NCI-H460 (cell line): Measurements from ENCODE around the gene MAD1L1. TPM values are rescaled to one million over a fixed set of nuclear protein-coding genes. Genes with fewer than 3 reads are reported as not detected.

Experiments used
- DNase-seq: peaks from one replicate; pipeline ENCODE4 v3.0.0-alpha.2; 2016; ENCODE audit warnings: low read depth; ENCODE audit errors: extremely low read depth
- total RNA-seq: library from RNA; depleted of rRNA; stranded (reverse); fragments of >200 nt; shearing (Covaris generic); gene quantifications from 2 replicates; pipeline ENCODE4 v1.2.3, GENCODE V29; 2014

The MAD1L1 gene
- total RNA-seq, 1 experiment from 2014 or later, result 25.9 TPM

DNA sequence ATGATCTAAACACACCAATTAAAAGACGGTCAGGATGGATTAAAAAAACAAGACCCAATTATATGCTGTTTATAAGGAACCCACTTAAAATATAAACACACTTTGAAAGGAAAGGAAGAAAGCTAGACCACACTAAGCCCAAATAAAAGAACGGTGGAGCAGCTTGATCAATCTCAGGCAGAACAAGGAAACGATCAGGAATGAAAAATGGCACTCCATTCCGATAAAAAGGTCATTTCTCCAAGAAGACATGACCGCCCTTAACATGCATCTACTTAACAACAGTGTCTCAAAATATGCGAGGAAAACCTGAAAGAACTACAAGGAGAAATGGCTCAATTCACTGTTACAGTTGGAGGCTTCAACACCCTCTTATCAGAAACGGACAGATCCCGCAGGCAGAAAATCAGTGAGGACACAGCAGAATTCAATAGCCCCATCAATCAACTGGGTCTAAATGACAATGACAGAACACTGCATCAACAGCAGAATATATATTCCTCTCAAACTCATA is 210.0 kb downstream of the MAD1L1 start:
- no peak for DNase-seq

DNA sequence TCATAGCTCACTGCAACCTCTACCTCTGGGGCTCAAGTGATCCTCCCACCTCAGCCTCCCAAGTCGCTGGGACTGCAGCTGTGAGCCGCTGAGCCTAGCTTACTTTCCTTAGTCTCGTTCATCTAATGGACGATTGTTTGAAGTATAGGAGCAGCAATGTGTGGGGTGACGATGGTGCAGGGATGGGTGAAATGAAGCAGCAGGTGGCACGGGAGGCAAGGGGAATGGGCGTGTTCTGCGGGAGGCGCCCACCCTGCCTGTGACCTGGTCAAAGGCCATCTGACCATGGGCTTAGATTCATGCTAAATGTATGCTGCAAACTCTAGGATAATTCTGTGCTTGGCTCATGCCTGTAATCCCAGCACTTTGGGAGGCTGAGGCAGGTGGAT is 210.7 kb downstream of the MAD1L1 start:
- DNase-seq, result no peak

DNA sequence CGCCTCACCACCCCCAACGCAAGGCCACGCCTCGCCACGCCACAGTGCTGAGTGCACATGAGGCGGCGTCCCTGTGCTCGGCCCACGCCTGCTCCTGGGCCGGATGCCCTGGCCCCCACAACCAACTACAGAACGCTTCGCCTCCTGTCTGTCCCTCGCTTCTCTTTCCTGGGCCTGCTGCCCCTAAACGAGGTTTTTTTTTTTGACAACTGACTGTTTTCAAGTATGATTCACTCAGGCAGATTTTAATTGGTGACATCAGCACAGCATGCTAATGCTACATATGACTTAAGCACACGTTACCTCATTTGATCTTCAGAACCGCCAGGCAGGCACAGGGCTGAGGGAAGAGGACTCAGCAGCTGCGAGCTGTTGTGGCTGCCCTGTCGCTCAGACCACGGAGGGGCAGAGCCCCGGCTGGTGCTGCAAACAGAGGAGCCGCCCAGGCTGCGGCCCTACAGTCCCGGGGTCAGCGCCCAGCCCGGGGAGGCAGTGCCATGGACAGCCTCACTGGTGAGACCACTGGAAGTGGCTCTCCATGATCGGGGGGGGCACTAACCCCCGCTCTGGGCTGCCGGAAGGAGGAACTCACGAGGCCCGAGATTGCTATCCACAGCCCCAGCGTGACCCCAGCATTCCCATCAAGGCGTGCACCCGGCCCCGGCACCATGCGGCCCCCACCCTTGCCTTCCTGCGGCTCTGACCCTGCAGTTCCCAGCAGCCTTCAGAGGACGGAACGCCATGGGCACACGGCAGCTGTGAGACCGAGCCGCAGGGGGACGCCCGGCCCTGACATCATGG is 212.8 kb downstream of the MAD1L1 start:
- no peak for DNase-seq

DNA sequence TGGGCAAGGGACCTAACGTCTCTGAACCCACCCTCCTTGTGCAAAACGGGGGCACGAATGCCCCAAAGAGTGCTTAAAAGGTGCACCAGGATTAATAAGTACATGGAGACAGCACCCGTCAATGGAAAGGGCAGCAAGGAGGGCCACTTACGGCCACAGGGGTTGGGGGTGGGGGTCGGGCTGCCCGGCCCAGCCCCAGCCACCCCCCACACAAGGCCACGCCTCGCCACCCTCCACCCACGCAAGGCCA is 213.4 kb downstream of the MAD1L1 start:
- DNase-seq, result no peak

DNA sequence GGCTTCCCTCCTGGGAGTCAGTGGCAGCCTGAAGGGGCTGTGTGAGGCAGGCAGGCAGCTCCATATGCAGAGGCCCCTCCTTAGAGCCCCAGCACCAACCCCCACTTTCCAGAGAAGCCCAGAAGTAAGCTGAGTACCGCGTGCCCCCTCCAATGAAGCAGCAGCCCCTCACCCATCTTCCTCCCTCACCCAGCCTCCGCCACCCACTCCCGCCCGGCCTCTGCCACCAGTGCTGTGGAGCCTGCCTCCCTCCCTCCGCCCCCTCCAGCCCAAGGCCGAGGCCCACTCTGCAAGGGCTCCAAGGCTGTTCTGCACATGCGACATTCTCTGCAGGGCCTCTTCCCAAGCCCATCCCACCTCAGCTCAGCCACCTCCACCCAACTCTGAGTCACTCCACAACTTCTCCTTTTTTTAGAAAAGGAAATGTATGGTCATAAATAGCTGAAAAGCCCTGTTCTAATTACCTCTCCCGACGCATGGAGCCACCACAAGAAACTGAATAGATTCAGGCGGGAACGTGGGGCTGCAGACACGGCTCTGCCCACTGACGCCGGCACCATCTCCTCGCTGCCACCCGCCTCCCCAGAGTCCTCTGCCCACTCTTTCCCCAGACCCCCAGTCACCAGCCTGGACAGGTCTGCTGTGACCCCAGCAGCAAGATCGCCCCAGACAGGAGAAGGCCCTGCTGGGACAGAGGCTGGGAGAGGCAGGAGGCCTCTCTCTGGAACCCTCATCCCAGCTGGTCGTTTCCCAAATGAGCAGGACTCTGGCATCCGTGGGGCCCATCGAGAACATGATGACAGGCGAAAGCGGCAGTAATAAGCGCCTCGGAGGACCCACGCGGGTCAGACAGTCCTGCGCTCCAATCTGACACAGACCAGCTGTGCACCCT is 213.9 kb downstream of the MAD1L1 start:
- DNase-seq, result no peak

DNA sequence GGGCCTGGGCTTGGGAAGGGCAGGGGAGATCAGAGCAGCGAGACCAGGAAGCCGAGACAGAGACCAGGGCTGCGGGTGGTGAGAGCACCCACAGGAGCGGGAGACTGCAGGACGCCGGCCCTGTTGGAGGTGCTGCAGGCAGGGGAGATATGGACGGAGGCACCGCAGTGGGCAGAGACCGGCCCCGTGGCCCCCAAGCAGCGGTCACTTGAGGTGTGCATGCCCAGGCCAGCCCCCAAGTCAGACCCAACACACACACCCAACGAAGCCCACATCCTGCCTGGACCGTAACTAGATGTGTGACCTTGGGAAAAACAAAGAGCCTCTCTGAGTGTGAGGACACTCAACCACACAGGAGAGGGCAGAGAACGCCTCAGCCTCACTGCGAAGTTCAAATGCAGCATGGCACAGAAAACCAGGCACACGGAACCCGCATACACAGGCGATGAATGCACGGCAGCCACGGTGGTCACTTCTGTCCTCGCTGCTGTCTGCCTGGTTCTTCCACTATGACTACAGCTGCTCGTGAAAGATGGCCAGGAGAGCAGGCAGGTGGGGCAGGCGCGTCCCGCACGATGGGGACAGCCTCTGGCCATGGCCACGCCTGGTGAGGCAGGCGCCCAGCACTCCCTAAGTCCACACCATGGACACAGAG is 214.7 kb downstream of the MAD1L1 start:
- DNase-seq, result no peak

DNA sequence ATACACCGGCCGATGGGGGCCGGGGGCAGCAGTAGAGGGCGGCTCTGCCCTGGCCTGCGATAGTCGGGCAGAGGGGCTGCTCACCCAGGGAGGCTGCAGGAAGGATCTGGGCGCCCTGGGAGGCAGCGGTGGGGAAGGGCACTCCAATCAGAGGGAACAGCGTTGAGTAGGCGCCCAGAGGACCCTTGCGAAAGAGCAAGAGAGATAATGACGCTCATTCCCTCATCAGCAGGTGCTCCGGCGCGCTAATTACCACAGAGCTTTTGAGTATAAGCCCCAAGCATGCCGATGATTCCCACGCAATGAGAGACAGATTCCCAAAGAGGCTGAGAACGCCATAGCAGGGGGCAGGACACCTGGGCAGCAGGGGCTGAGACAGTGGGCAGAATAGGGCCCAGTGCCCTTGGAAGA is 215.3 kb downstream of the MAD1L1 start:
- no peak for DNase-seq

DNA sequence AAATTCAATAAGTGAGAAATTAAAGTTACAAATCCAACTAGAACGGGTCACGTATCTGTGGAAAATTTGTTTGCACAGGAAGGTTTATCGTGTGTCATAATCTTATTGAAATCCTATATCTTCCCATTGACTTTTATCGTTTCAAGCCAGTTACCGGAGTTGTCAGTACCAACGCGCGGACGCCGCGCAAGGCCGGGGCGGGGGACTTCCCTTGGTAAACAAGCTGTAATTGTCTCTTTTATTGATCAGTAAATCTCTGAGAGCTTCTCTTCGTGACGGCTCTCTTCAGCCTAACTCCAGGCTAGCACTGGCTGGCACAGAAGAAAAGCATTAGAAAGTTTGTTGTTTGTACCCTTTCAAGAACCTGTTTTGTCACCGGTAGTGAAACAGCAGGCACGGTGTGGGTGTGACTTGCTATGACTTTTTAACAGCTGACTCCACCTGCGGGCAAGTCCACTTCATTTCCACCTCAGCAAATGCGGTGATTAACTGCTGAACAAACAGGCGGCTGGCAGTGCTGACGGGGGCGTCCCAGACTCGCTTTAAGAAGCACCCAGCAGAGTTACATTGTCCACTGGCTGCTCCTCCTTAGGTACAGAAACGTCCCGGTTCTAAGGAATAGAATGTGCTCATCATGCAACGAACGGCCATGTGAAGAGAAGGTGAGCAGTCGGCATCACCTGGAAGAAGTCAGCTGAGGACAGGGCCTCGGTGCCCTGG is 215.8 kb downstream of the MAD1L1 start:
- no peak for DNase-seq

DNA sequence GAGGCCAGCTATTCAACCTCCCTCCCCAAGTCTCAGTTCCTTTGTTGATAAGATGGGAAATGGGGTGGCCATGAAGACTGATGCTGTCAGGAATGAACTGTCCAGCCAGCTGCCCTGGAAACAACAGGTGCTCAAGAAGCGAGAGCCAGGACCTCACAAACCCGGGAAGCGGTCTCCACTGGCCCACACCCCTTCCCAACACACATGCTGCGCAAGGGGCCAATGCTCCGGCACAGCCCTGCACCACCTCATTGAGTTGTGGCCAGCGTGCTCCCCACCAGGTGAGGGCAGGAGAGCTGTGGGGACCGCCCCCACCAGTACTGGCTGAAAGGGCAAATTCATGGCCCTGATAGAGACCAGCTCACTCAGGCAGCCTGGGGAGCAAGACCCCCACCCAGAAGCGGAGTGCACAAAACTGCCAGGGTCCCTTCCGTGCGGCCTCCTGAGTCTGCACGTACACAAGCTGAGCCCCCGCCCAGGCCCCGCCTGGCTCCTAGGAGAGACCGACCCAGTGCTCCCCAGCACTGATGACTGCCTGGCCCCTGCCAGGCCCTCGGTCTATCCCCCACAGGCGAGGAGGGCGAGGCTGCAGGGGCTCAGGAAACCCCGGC is 216.6 kb downstream of the MAD1L1 start:
- DNase-seq, result no peak

DNA sequence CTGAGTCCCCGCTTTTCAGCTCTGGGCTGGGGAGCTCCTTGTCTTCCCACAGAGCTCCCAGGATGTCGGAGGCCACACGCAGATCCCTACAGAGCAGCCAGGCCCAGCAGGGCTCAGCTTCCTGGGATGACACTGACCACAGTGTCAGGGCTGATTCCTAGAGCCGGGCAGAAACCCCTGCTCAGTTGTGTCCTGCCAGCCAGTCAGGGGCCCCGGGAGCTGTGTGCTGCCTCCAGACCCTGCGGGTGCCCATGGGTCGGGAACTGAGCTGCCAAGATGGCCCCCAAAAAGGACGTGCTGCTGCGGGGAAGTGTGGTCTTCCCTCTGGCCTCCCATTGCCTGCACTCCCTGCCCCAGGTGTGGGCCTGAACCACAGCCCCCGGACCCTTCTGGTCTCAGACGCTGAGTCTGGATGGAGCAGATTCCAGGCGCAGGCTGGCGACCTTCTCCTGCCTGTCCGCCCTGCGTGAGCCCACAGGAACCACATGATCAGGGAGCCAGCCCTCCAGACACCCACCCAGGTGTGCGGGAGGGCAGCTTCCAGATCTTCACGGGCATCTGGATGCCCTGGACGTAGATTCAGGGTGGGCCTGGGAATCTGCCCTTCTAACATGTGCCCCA is 217.4 kb downstream of the MAD1L1 start:
- no peak for DNase-seq

DNA sequence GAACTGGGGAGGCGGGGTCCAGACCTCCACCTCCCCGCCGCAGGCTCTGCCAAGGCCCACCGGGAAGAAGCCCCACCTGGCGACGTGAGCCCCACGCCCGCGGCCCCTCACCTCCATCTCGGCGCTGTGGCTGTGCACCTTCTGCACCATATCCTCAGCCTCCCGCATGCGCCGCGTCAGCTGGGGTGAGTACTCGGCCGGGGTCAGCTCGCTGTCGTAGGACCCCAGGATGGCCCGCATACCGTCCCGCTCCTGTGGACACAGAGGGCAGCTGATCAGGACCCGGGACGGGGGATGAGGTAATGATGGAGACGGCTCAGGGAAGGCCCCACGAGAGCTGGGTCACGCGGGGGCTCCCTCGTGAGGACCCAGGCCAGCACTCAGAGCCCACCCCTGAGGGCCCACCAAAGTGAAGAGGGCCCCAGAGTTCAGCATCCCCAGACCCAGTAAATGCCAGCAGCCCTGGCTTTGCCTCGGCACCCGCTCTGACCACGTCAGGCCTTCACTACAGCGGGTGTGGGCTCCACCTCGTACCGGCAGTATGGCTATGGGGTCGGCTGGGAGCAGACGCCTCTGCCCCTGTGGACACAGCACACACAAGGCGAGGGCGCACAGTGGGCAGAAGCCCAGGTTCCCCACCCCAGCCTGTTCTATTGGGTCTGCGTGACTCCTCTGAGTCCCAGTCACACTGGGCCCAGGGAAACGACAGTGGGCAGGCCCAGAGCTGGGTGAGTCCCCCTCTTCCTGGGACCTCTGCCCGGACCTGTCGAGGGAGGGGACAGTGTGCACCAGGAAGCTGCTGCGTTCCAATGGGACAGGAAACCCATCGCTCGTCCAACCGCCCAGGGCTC is 218.1 kb downstream of the MAD1L1 start:
- no peak for DNase-seq

DNA sequence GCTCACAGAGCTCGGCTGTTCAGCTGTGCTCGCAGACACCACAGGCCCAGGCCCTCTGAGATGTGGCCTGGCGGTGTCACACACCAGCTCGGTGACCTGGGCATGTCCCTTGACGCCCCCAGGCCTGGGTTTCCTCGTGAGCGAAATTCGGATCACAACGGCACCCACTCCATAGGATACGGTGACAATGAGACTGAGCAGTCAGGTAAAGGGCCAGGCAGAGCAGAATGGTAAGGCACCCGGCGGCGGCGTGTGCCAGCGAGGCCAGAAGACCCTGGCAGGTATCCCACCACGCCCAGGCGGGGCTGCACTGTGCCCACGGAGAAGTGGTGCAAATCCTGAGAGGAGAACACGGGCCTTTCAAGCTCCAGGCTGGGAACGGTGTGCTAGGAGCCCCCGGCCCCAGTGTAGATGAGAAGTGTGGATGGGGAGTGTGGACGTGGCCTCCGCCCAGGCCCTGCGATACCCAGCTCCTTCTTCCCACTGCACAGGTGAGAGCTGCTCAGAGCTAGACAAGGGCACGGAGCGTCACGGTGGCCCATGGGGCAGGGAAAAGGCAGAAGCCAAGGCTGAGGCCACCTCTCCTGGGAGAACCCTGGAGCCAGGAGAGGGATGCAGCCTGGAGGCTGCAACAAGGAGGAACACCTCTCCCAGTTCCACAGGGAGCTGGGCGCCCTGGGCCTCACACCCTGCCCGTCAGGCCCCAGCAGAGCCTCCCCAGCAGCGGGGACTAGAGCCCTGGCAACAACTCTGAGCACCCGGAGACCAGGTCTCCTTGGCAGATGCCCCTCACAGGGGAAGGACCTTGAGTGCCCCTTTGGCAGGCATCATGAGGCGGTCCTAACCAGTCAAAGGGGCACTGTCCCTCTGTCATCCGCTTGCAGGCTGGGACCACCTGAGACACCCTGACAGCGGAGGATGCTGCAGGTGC is 219.1 kb downstream of the MAD1L1 start:
- DNase-seq, result no peak

DNA sequence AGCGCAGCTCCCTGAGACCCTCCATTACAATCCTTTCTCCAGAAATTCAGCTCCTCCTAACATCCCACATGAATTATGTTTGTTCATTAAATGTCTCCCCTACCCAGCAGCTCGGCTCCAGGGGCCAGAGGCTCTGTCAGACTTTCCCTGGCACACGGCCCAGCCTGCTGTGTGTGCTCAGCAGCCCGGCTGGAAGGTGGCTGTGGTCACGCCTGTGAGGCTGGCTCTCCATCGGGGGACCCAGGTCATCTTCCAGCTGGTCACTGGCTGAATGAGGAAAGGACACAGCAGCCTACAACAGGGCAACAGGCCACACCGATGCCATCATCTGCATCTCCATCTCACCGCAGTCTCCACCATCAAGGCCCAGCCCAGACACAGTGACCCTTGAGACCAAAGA is 219.8 kb downstream of the MAD1L1 start:
- DNase-seq, result no peak

DNA sequence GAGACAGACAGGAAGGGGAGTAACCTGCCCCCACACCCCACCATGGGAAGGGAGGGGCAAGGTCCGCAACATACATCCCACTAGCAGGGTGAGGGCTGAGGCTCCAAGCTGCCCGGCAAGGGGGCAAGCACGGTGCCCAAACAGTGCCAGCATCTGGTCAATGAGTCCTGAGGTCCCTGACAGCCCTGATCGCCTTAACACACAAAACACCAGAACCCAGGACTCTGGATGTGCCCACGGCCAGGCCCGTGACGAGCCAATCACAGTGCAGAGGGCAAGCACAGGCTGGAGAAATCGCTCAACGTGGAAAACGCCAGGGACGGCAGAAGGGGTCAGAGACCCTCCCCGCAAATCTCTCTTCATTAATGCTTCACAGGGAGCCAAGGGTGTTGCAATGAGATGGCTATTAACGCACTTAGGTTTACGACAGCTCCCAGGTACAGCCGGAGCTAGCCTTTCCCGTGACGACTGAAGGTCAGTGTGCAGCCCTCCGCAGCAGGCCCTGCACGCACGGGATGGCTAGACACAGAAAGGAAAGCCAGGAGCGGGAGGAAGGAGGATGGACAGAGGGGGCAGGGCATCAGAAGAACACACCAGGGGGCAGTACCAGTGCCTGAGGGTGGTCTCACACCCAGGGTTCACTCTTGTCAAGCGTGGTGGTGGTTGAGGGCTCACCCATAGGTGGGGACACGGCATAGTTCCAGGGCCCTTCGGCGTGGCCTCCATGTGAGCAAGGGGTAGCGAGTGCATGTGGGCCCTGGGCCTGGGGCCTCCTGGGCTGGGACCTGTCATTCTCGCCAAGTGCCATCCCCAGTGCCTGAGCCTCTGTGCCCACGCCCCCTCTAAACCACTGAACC is 220.5 kb downstream of the MAD1L1 start:
- DNase-seq, result no peak

DNA sequence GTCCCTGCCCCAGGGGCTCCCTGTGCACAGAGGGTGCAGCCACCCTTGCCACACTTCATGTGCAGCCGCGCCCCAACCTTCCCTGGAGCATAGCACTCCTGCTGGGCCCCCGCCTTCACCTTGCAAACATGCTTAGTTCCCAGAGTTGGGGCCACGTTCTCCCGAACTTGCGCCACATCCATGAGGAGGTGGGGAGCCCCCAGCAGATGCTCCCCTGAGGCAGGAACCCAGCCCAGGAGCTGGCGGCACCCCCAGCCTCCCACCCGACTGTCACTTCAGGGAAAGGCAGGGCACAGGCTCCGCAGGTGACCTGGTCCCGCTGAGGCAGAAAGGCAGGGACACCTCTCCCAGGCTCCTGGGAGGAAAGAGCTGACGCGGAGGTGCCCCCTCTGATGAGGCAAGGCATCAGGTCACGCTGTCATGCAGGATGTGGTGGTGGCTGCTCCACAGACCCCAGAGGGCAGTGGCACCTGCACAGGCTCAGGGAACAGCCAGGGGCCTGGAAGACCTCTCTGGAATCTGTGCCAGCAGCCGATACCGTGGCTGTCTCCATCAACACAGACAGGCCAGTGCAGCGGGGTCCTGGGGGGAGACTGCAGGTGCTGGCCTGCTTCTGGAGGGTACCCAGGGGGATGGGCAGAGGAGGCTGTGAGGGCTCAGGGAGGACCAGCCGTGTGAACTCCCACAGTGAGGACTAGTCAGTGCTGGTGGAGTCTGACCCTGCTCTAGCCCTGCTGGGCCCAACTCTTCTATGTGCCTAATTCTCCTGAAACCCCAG is 221.3 kb downstream of the MAD1L1 start:
- DNase-seq, result no peak
